ENCODE measurements around the gene G6PC2.

GRCh38 chr2:168928113-168928831 is 27.2 kb downstream of the G6PC2 start:
- TF ChIP-seq CTCF (IDR thresholded peaks at IDR 0.05) = no peak
- TF ChIP-seq POLR2AphosphoS5 (IDR thresholded peaks at IDR 0.05) = no peak

Measured in stomach (tissue), 4 donors.